GM23248 (cell line): ENCODE results near the gene ARMS2. TPM values are rescaled to one million over a fixed set of nuclear protein-coding genes. Genes with fewer than 3 reads are reported as not detected.

ENCODE experiments used
- DNase-seq: peaks from one replicate; pipeline ENCODE4 v3.0.0-alpha.2; 2015
- H2AFZ ChIP-seq: fragments of 200-600 bp; sonication (generic); 2 replicates; pipeline ENCODE4 v1.6.1; 2016; ENCODE audit warnings: antibody characterized with exemption
- H3F3A ChIP-seq: fragments of 200-600 bp; sonication (generic); 2 replicates; pipeline ENCODE4 v1.6.1; 2016; ENCODE audit warnings: mild to moderate bottlenecking, antibody characterized with exemption, mixed run types; ENCODE audit not compliant: insufficient read depth
- H3K27ac ChIP-seq: fragments of 200-600 bp; sonication (generic); 2 replicates; pipeline ENCODE4 v1.5.1; 2016; ENCODE audit warnings: mild to moderate bottlenecking
- H3K27me3 ChIP-seq: fragments of 200-600 bp; sonication (generic); replicated peaks from 2 replicates; pipeline ENCODE4 v1.6.1; 2016; ENCODE audit warnings: mild to moderate bottlenecking; ENCODE audit not compliant: insufficient read depth
- H3K36me3 ChIP-seq: fragments of 200-600 bp; sonication (generic); 2 replicates; pipeline ENCODE4 v1.6.1; 2016; ENCODE audit warnings: low read depth, mild to moderate bottlenecking
- H3K4me1 ChIP-seq: fragments of 200-600 bp; sonication (generic); 2 replicates; pipeline ENCODE4 v1.6.1; 2016; ENCODE audit warnings: mild to moderate bottlenecking; ENCODE audit not compliant: insufficient read depth
- H3K4me2 ChIP-seq: fragments of 200-600 bp; sonication (generic); one replicate; pipeline ENCODE4 v1.6.1; 2016; ENCODE audit warnings: mild to moderate bottlenecking; ENCODE audit not compliant: unreplicated experiment
- H3K4me3 ChIP-seq: fragments of 200-600 bp; sonication (generic); 2 replicates; pipeline ENCODE4 v1.5.1; 2016; ENCODE audit warnings: mild to moderate bottlenecking
- H3K79me2 ChIP-seq: fragments of 200-600 bp; sonication (generic); 2 replicates; pipeline ENCODE4 v1.6.1; 2016; ENCODE audit warnings: mild to moderate bottlenecking; ENCODE audit not compliant: insufficient read depth
- H3K9ac ChIP-seq: fragments of 200-600 bp; sonication (generic); 2 replicates; pipeline ENCODE4 v1.6.1; 2016; ENCODE audit warnings: mild to moderate bottlenecking
- H3K9me2 ChIP-seq: fragments of 200-600 bp; sonication (generic); 2 replicates; pipeline ENCODE4 v1.6.1; 2016; ENCODE audit warnings: mixed run types, mild to moderate bottlenecking, moderate library complexity; ENCODE audit not compliant: insufficient read depth
- H3K9me3 ChIP-seq: fragments of 200-600 bp; sonication (generic); one replicate; pipeline ENCODE4 v1.6.1; 2017; ENCODE audit warnings: low read depth
- H4K20me1 ChIP-seq: fragments of 200-600 bp; sonication (generic); 2 replicates; pipeline ENCODE4 v1.6.0; 2016; ENCODE audit not compliant: insufficient read depth
- EZH2 ChIP-seq: fragments of 200-600 bp; sonication (generic); IDR thresholded peaks from 2 replicates; pipeline ENCODE4 v1.6.1; 2018; ENCODE audit warnings: antibody characterized with exemption, mild to moderate bottlenecking; ENCODE audit not compliant: insufficient read depth, poor library complexity, severe bottlenecking
- EZH2phosphoT487 ChIP-seq: fragments of 200-600 bp; sonication (generic); IDR thresholded peaks from 2 replicates; pipeline ENCODE4 v1.6.1; 2018; ENCODE audit warnings: antibody characterized with exemption, moderate library complexity, mild to moderate bottlenecking, low read depth; ENCODE audit not compliant: insufficient read depth
- WGBS, 2 experiments: methylation state at CpG; one replicate each; pipeline ENCODE4 v1.1.6; 2015 to 2017; ENCODE audit warnings: low lambda C conversion rate in 2 of 2, low coverage in 1 of 2; ENCODE audit errors: missing lambda C conversion rate in 2 of 2; 5-methylcytosine and 5-hydroxymethylcytosine counted together
- in situ Hi-C: fragments of 300-500 bp; cut with MboI; formaldehyde crosslinking; loops from 2 replicates; pipeline ENCODE4 v1.15.0; 2020
- polyA plus RNA-seq: library from polyadenylated mRNA; unstranded; fragments of >200 nt; fragmentation: Nextera tagmentation; extraction: Ambion mirVana; gene quantifications from 2 replicates; pipeline ENCODE4 v1.2.1, GENCODE V29; 2016
- total RNA-seq: library from RNA; depleted of rRNA; stranded (reverse); fragments of >200 nt; shearing (Covaris generic); gene quantifications from 2 replicates; pipeline ENCODE4 v1.2.3, GENCODE V29; 2014

ARMS2 gene
- total and polyA plus RNA-seq, 2 experiments from 2014 or later: not detected

DNA sequence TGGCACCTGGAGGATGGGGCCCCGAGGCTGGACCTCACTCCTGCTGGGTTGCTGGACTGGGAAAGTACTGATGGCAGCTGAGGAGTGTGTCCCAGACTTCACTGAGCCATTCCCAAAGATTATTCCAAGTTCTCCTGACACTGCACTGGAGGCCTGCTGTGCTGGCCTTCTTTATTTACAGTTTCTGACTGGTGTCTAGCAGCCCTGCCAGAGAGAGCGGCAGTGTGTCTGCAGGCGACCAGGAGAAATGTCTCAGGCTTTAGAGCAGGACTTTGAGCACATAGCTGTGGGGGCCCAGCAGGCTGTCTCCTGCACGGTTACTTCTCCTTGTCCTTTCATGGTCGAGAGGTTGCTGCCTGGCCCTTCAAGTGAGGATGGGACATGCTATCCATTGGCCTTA lies 23.0 kb downstream of the ARMS2 start:
- Histone ChIP-seq H3K4me1 (peaks cover 22% of the 10 kb centered on the region), H3F3A (peaks cover 17% of the 10 kb centered on the region), H2AFZ (no peak overlapping the region), H3K9me2 (no peaks in the 10 kb centered on the region), H3K27ac (no peak overlapping the region), H3K27me3 (no peaks in the 10 kb centered on the region), H3K4me3 (no peak overlapping the region), H3K9me3 (no peaks in the 10 kb centered on the region), H3K79me2 (peaks cover 77% of the 10 kb centered on the region), H3K9ac (no peak overlapping the region), H3K36me3 (no peaks in the 10 kb centered on the region), H4K20me1 (no peaks in the 10 kb centered on the region), H3K4me2 (no peak overlapping the region)
- WGBS, 2 experiments: 77 to 84% methylated on average over 5 of the region's 5 CpGs
- in situ Hi-C loops: no loop called here
- TF ChIP-seq EZH2phosphoT487 (no peak), EZH2 (no peak)
- no peak for DNase-seq

DNA sequence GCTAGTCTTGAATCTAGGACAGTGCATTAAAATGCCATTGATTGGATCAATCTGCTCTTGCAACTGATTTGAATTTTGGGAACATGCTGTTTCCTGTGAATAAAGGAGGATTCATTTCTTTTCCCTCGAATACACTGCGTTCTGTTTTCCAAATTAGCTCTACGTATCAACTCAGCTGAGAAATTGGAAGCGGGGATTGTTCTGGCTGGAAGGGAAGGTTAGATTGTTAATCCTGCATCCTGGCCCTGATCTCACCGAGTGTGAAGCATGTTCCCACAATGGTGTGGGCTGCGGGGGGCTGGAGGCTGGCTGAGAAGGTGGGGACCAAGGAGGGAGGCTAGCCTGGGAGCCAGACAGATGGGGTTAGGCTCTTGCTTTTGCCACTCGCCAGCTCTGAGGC lies 24.5 kb downstream of the ARMS2 start:
- Histone ChIP-seq H3K4me2 (no peak overlapping the region), H3K79me2 (peaks cover 65% of the 10 kb centered on the region), H3K4me3 (no peak overlapping the region), H3K27me3 (no peaks in the 10 kb centered on the region), H3K36me3 (no peaks in the 10 kb centered on the region), H3K9ac (no peak overlapping the region), H4K20me1 (no peaks in the 10 kb centered on the region), H3K27ac (no peak overlapping the region), H3K9me3 (no peaks in the 10 kb centered on the region), H3K4me1 (peaks cover 22% of the 10 kb centered on the region), H3F3A (peaks cover 24% of the 10 kb centered on the region), H2AFZ (no peak overlapping the region), H3K9me2 (no peaks in the 10 kb centered on the region)
- no peak for DNase-seq
- WGBS, 2 experiments: 53 to 60% methylated on average over 7 of the region's 7 CpGs
- in situ Hi-C loops: no loop called here
- no peak for TF ChIP-seq EZH2
- TF ChIP-seq EZH2phosphoT487: no peak

DNA sequence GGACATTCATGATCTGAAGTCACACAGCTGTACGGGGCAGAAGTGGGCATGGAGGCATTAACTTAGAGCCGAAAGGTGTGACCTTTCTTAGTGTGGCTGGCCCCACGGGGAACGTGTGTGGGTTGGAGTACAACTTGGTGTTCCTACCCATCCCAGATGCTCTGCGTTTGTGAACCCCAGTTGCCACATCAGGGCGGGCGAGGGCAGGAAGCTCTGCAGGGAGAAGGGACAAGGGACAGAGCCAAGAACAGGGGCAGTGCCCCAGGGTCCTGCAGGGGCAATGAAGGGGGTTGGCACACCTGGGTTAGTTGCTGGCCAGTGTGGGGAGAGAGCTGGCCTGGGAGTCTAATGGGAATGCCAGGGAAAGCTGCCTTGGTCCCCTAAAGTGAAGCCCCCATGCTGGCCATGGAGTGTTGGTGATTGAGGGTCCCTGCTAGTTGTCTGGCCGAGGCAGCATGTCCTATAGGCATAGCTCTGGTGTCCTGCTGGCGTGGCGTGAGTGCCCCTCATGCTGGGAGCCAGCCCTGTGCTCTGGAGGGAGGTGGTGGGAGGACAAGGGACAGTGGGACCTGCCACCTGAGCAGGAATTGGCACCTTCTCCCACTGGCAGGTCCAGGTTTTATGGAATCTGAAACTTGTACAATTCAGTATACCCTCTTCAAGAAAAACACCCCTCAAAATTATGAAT lies 25.8 kb downstream of the ARMS2 start:
- Histone ChIP-seq H3K4me3 (no peak overlapping the region), H3K79me2 (peaks cover 68% of the 10 kb centered on the region), H3K4me1 (peaks cover 13% of the 10 kb centered on the region), H3K9me3 (no peaks in the 10 kb centered on the region), H2AFZ (no peak overlapping the region), H3F3A (peaks cover 15% of the 10 kb centered on the region), H3K36me3 (no peaks in the 10 kb centered on the region), H3K9ac (no peak overlapping the region), H3K9me2 (no peaks in the 10 kb centered on the region), H4K20me1 (no peaks in the 10 kb centered on the region), H3K27ac (no peak overlapping the region), H3K27me3 (no peaks in the 10 kb centered on the region), H3K4me2 (no peak overlapping the region)
- no peak for DNase-seq
- in situ Hi-C loops: no loop called here
- 94 to 95% methylated on average over 10 of the region's 10 CpGs for WGBS, 2 experiments
- no peak for TF ChIP-seq EZH2phosphoT487

DNA sequence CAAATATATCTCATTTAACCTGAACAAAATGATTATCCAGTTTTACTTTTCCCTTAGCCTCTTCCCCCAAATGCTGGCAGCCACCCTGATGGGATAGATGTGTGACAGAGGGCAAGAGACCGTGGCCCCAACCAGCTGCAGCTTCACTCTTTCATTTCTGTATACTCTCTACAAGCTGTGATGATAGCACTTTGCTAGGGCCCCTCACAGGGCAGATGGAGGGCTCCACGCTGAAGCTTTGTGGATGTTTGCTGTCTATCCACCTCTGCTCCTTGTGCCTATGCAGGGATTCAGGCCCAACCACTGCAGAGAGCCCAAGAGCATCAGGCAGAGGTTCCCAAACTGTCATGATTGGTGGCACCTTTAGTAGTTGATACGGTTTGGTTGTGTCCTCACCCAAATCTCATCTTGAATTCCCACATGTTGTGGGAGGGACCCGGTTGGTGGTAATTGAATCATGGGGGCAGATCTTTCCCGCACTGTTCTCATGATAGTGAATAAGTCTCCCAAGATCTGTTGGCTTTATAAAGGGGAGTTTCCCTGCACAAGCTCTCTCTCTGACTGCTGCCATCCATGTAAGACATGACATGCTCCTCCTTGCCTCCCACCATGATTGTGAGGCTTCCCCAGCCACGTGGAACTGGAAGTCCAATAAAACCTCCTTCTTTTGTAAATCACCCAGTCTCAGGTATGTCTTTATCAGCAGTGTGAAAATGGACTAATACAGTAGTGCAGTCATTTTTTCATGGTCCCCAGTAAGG lies 27.0 kb downstream of the ARMS2 start:
- H3F3A ChIP-seq: peaks cover 7% of the 10 kb centered on the region
- in situ Hi-C loops: no loop called here
- peaks cover 1% of the 10 kb centered on the region; the same call in 1 of the 2 replicates for H3K4me1 ChIP-seq
- DNase-seq: no peak
- TF ChIP-seq EZH2: no peak
- no peak for TF ChIP-seq EZH2phosphoT487
- no peak overlapping the region for H3K9ac ChIP-seq
- no peaks in the 10 kb centered on the region for H3K27me3 ChIP-seq
- H2AFZ ChIP-seq: no peak overlapping the region
- WGBS, 2 experiments: 84 to 86% methylated on average over 6 of the region's 6 CpGs
- no peaks in the 10 kb centered on the region for H3K9me2 ChIP-seq
- peaks cover 79% of the 10 kb centered on the region for H3K79me2 ChIP-seq
- H3K9me3 ChIP-seq: no peaks in the 10 kb centered on the region
- H3K36me3 ChIP-seq: no peaks in the 10 kb centered on the region
- no peaks in the 10 kb centered on the region for H4K20me1 ChIP-seq
- H3K4me2 ChIP-seq: no peak overlapping the region
- no peak overlapping the region for H3K27ac ChIP-seq
- H3K4me3 ChIP-seq: no peak overlapping the region
